ENCODE results near the gene NT5DC2. TPM values are rescaled to one million over a fixed set of nuclear protein-coding genes. Genes with fewer than 3 reads are reported as not detected.

NT5DC2 gene
- total RNA-seq, 4 donors from 2014 or later, result 11.6 to 29.8 (median 20.7) TPM

DNA sequence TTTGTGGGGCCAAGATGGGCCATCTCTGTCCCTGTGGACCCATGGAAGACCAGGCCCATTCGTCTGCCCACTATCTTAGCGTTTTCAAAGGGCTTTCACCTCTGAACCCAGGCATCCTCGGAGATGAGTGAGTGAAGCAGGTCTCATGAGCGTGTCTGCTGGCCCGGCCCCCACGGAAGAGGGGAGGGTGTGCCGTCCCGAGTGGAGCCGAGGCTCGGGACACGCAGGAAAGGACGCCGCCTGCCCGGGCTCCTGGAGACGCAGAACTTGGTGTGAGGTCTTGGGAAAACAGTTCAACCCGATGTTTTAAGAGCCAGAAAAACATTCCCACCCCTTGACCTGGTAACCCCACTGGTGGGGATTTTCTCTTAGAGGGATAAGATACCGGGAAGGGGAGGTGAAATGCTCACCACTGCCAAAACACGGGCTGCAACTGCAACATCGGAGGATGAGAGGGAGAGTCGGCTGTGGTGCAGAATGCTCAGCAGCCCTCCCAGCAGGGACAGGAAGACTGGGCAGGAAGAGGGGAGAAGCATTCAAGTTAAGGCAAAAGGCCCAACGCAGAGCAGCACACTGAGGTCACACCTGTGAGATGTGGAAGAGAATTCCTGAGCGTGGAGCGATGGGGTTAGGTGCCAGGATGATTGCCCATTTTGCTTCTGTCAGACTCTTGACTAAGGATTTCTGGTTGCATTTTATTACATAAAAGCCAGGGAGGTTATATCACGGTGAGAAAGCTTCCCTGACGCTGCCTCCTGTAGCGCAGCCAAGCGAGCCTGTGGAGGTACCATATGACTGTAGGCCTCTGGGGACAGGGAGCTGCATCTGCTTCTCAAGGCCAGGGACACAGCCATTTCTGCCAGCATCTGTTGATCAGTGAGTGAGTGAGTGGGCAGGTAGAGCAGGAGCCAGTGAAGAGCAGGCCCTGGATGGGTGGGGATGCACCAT, 52.6 kb downstream of the NT5DC2 start:
- TF ChIP-seq, protein P1, sequence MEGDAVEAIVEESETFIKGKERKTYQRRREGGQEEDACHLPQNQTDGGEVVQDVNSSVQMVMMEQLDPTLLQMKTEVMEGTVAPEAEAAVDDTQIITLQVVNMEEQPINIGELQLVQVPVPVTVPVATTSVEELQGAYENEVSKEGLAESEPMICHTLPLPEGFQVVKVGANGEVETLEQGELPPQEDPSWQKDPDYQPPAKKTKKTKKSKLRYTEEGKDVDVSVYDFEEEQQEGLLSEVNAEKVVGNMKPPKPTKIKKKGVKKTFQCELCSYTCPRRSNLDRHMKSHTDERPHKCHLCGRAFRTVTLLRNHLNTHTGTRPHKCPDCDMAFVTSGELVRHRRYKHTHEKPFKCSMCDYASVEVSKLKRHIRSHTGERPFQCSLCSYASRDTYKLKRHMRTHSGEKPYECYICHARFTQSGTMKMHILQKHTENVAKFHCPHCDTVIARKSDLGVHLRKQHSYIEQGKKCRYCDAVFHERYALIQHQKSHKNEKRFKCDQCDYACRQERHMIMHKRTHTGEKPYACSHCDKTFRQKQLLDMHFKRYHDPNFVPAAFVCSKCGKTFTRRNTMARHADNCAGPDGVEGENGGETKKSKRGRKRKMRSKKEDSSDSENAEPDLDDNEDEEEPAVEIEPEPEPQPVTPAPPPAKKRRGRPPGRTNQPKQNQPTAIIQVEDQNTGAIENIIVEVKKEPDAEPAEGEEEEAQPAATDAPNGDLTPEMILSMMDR (IDR thresholded peaks at IDR 0.05; ENCODE audit: low read depth), result no peak

DNA sequence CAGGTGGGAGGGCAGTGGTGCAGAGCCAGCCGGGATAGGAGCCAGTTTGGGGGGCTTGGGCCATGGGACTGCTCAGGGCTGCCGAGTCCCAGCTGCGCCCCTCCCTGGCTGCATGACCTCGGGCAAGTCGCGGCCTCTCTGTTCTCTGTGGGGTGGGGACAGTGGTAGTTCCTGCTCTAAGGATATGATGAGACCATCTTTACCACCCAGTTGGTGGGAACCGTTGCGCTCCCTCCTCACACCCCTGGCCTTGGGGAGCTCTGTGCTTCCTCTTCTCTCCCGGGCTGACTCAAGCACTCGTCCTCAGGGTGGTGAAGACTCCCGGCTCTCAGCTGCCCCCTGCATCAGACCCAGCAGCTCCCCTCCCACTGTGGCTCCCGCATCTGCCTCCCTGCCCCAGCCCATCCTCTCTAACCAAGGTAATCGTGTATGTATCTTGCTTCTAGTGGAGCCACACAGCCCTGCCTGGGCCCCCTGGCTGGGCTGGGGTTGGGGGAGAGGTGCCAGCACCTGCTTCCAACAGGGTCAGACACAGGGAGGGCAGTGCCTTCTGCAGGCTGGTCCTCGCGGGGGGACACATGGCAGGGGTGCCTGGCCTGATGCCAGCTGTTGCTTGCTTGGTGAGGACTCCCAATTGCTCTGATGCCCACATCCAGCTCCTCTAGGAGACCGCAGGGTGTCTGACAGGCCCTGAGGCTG, 53.6 kb downstream of the NT5DC2 start:
- TF ChIP-seq, protein P1 (IDR thresholded peaks at IDR 0.05; ENCODE audit: low read depth), result no peak

DNA sequence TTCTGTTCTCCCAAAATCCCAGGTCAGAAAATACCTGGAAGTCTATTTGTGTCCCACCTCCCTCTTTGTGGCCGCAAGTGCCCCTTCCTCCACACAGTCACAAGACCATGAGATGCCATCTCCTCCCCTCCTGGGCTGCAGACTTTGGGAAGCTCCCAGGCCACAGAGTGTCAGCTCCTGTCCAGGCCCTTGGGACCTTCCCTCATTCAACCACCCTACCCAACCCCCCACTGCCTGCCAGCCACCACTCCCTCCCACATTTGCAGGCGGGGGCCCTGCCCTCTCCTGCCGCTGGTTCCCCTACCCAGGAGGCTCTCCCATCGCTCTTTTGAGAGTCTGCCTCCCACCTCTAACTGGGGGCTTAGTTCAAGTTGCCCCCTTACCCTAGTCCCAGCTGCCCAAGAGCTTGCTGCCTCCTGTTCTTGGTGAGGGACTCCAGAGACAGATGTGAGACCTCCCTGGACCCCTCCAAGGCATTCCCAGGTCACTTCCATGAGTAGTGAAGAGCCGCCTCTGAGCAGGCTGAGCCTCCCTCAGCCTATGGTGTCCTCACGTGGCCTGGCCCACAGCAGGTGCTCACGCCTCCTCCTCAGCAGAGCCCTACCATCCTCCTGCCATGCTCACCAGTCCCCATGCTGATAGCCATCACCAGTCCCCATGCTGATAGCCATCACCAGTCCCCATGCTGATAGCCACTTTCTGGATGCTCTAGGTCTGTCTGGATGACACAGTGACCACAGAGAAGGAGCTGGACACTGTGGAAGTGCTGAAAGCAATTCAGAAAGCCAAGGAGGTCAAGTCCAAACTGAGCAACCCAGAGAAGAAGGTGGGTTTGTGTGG, 54.4 kb downstream of the NT5DC2 start:
- TF ChIP-seq, protein P1 (IDR thresholded peaks at IDR 0.05; ENCODE audit: low read depth), result no peak

DNA sequence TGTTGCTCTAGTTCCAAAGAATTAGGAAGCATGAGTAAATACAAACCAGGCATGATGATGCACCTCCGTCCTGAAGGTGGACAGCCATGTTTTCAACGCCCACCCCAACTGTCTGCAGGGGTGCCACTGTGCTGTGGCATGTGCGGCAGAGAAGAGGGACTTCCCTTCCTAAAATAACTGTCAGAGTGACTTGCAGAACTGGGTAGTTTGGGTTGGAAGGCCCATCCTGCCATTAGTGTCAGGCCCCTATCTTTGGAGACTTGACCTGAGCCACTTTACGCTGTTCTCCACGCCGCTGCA, 55.9 kb downstream of the NT5DC2 start:
- TF ChIP-seq, protein P1 (IDR thresholded peaks at IDR 0.05; ENCODE audit: low read depth), result no peak

DNA sequence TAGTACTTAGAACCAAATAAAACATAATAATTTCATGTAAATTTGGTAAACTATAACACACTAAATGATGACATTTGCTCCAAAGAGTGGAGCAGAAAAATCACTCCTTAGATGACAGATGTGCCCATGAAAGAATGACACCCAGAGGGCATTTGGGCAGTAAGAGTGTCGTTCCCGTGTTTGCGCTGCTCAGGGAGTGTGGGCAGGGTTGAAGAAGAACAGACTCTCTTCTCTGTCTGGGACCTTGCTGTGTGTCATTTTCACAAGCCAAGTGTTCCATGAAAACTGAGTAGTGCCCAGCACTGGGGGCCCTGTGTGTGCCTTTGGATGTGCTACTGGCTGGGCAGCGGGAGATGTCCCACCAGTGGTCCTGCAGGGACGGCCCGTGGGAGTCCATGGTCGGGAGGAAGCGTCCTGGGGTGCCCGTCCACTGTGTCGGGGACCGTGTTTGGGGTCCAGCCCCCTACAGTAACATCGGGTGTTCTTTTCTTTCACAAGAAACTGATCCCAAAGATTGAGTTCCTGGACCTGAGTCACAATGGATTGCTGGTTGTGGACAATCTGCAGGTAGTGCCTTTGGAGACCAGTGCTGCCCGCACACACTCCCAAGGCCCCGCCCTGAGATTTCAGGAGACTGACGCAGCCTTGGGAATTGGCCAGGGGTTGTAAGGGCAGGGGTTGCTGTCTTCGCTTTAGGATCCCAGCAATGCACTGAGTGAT, 56.4 kb downstream of the NT5DC2 start:
- TF ChIP-seq, protein P1 (IDR thresholded peaks at IDR 0.05; ENCODE audit: low read depth), result no peak

Small RNAs within 50 kb of the gene (small RNA-seq; reads per million reads assigned to genes)
- not detected for gene RNU6-856P
- gene RNU6ATAC16P, result not detected

Other genes with a start within 250 kb of the NT5DC2 start
- gene GLYCTK, start 246.0 kb downstream of the NT5DC2 start, total RNA-seq, result 10 to 100 TPM in 3 of 4 donors, 1 to 10 TPM in 1; 7.2 to 72.0 (median 38.9) TPM
- 10 to 100 TPM in 3 of 4 donors, 1 to 10 TPM in 1; 9.5 to 30.3 (median 14.6) TPM for gene DNAH1, start 217.5 kb downstream of the NT5DC2 start, total RNA-seq
- 10 to 100 TPM; 46.1 to 61.4 (median 55.0) TPM for gene BAP1, start 123.8 kb downstream of the NT5DC2 start, total RNA-seq
- gene PHF7, start 123.2 kb downstream of the NT5DC2 start, total RNA-seq, result 10 to 100 TPM in 3 of 4 donors, 1 to 10 TPM in 1; 9.5 to 17.3 (median 13.0) TPM
- 100 to 1,000 TPM in 3 of 4 donors, 10 to 100 TPM in 1; 97.3 to 373 (median 164) TPM for gene SEMA3G, start 88.8 kb downstream of the NT5DC2 start, total RNA-seq
- 1 to 10 TPM in 2 of 4 donors, not detected in 2; 1.7 to 3.7 TPM for gene TNNC1, start 79.8 kb downstream of the NT5DC2 start, total RNA-seq
- 100 to 1,000 TPM in 1 of 4 donors, 10 to 100 TPM in 3; 52.7 to 105 (median 71.5) TPM for gene NISCH, start 78.3 kb downstream of the NT5DC2 start, total RNA-seq
- gene STAB1, start 38.5 kb downstream of the NT5DC2 start, total RNA-seq, result 100 to 1,000 TPM; 147 to 268 (median 218) TPM
- 1 to 10 TPM; 1.5 to 4.9 (median 2.3) TPM for gene UQCC5, start 2.7 kb upstream of the NT5DC2 start, total RNA-seq
- 100 to 1,000 TPM in 2 of 4 donors, 10 to 100 TPM in 2; 92.7 to 125 (median 104) TPM for gene PBRM1, start 152.1 kb upstream of the NT5DC2 start, total RNA-seq
- gene GNL3, start 152.2 kb upstream of the NT5DC2 start, total RNA-seq, result 10 to 100 TPM; 37.3 to 90.5 (median 59.5) TPM
- gene GLT8D1, start 171.9 kb upstream of the NT5DC2 start, total RNA-seq, result 10 to 100 TPM; 35.2 to 53.9 (median 46.2) TPM
- gene SPCS1, start 172.2 kb upstream of the NT5DC2 start, total RNA-seq, result 100 to 1,000 TPM in 1 of 4 donors, 10 to 100 TPM in 3; 44.3 to 108 (median 80.8) TPM
- 10 to 100 TPM in 3 of 4 donors, 1 to 10 TPM in 1; 9.0 to 18.4 (median 13.7) TPM for gene NEK4, start 237.1 kb upstream of the NT5DC2 start, total RNA-seq
- 1 to 10 TPM in 1 of 4 donors, under 1 TPM in 1, not detected in 2; 0.34 to 1.5 TPM for gene ITIH1, start 243.7 kb upstream of the NT5DC2 start, total RNA-seq